Colonic mucosa (tissue), 4 donors: ENCODE data around the gene PRPF19. TPM values are rescaled to one million over a fixed set of nuclear protein-coding genes. Genes with fewer than 3 reads are reported as not detected.

Experiments used
- DNase-seq: peaks from one replicate; pipeline ENCODE4 v3.0.0-alpha.2; 2020
- H3K27ac ChIP-seq: fragments of 200-600 bp; one replicate; pipeline ENCODE4 v1.8.0; 2021
- H3K27me3 ChIP-seq: fragments of 200-600 bp; one replicate; pipeline ENCODE4 v1.8.0; 2021
- H3K36me3 ChIP-seq: fragments of 200-600 bp; one replicate; pipeline ENCODE4 v1.8.0; 2021
- H3K4me1 ChIP-seq: fragments of 200-600 bp; one replicate; pipeline ENCODE4 v1.8.0; 2021; ENCODE audit warnings: mild to moderate bottlenecking
- H3K4me3 ChIP-seq: fragments of 200-600 bp; one replicate; pipeline ENCODE4 v1.8.0; 2021
- H3K9ac ChIP-seq, 2 donors: one replicate each; pipeline ENCODE4 v1.7.0; 2013; ENCODE audit warnings: control low read depth in 2 of 2, low read depth in 2 of 2, low read length in 2 of 2
- H3K9me3 ChIP-seq: fragments of 200-600 bp; one replicate; pipeline ENCODE4 v1.8.0; 2021
- CTCF ChIP-seq: fragments of 200-600 bp; IDR thresholded peaks from one replicate; pipeline ENCODE4 v1.8.0; 2022; ENCODE audit warnings: antibody characterized with exemption, mild to moderate bottlenecking
- intact Hi-C: fragments of 100-400 bp; cut with DNase I; formaldehyde crosslinking; loops from one replicate; pipeline ENCODE4 v1.14.1; 2022
- total RNA-seq, 2 donors: library from RNA; stranded (reverse); fragmentation: NEBNext Ultra II Directional in 1 of 2; extraction: Animal tissue kit (Norgen Biotek cat#: 25700) in 1 of 2; gene quantifications; one replicate each; pipeline ENCODE4 v1.2.1, GENCODE V29; 2021
- donor health status: healthy.
- donor health status: DM: no; HTN: no; CAD: no.
- donor health status: DM: no; HTN: no; CAD: no.

The PRPF19 gene
- total RNA-seq, 2 donors from 2014 or later: 59.3 to 172 TPM

DNA sequence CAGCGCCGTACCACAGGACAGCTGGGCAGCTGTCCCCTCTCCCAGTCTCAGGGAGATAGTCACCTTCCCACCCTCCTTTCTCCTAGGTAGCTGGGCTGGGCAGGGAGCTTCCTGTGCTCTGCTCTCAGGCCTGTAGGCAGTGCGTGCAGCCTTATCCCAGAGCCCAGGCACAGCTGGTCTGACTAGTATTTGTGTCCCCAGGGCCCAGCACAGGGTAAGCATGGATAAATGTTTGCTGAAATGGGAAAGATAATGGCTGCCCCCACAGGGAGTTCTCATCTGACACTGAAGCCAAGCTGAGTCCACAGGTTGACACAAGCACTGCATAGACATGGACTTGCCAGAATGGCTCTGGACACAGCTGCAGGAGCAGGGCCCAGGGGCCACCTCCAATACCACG is 35.8 kb upstream of the PRPF19 start:
- TF ChIP-seq CTCF: no peak
- H3K27me3 ChIP-seq: no peaks in the 10 kb centered on the region
- no peak for DNase-seq
- no peaks in the 10 kb centered on the region for H3K36me3 ChIP-seq
- no peak overlapping the region for H3K27ac ChIP-seq
- peak overlapping the region in 1 of 2 donors; percentile 27 for H3K9ac ChIP-seq
- H3K4me3 ChIP-seq: no peak overlapping the region
- H3K9me3 ChIP-seq: no peaks in the 10 kb centered on the region
- no peaks in the 10 kb centered on the region for H3K4me1 ChIP-seq
- intact Hi-C loops: no loop called here

DNA sequence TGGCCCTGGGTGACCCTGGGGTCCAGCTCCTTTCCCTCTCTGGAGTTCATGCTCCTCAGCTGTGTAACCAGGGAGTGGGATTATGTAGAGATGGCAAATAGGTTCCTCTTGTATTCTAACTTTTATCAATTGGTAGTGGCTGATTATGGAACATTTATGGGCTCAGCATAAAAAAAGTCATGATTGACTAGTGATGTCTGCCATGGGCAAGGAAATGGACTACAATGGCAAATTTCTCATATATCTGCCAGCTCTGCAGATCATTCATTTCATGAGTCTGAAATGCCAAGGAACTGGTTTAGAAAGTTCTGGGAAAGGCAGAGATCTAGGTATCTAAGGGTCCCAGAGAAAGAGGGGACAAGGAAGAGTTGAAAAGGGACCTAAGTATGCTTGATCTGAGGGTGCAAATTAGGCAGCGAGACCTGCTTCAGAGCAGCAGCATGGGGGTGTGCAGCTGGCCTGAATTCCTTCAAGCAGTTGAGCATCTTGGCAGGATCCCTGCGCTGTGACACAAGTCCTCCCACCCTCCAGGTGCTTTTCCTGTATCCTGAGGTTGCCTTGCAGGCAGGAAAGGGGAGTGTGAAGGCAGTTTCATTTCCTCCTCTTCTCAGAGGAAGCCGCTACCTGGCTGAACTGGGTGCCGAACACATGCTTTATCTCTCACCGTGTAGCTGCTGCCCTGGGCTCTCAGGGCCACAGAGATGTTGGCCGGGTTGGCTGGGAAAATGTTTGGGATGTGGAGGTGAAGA is 35.2 kb upstream of the PRPF19 start:
- H3K4me1 ChIP-seq: no peaks in the 10 kb centered on the region
- no peaks in the 10 kb centered on the region for H3K36me3 ChIP-seq
- no peak overlapping the region for H3K4me3 ChIP-seq
- no peak overlapping the region for H3K9ac ChIP-seq
- intact Hi-C loops: no loop called here
- H3K27me3 ChIP-seq: no peaks in the 10 kb centered on the region
- no peak for TF ChIP-seq CTCF
- no peaks in the 10 kb centered on the region for H3K9me3 ChIP-seq
- DNase-seq: no peak
- no peak overlapping the region for H3K27ac ChIP-seq

- no peaks in the 10 kb centered on the region for H3K9me3 ChIP-seq
- intact Hi-C loops: no loop called here
- DNase-seq: no peak
- no peaks in the 10 kb centered on the region for H3K27me3 ChIP-seq
- H3K4me1 ChIP-seq: no peaks in the 10 kb centered on the region
- no peak overlapping the region for H3K9ac ChIP-seq
- no peak overlapping the region for H3K27ac ChIP-seq
- no peak overlapping the region for H3K4me3 ChIP-seq
- no peak for TF ChIP-seq CTCF
- H3K36me3 ChIP-seq: no peaks in the 10 kb centered on the region
Observed at GRCh38 chr11:60939855-60940254, 33.5 kb upstream of the PRPF19 start.

- no peak for DNase-seq
- H3K27ac ChIP-seq: no peak overlapping the region
- H3K9ac ChIP-seq: no peak overlapping the region
- H3K4me3 ChIP-seq: no peak overlapping the region
- TF ChIP-seq CTCF: no peak
- no peaks in the 10 kb centered on the region for H3K9me3 ChIP-seq
- H3K36me3 ChIP-seq: no peaks in the 10 kb centered on the region
- intact Hi-C loops: no loop called here
- H3K4me1 ChIP-seq: no peaks in the 10 kb centered on the region
- H3K27me3 ChIP-seq: no peaks in the 10 kb centered on the region
Observed at GRCh38 chr11:60939301-60939700, 32.9 kb upstream of the PRPF19 start.

DNA sequence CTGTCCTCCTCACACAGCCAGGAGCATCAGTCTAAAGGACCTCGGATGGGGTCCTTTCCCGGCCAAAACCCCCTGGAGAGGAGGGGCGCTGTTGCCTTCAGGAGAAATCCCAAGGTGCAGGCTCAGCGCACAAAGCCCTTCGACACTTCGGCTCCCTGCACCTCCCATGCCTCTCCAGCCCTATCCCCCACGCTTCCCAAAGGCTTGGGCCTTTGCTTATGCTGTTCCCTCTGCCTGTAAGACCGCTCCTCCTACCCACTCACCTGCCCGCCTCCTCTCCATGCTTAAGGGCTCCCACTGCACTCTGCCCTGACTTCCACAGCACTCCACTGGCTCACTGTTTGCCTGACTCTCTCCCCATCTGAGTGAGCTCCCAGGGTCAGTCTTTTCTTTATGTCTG is 32.1 kb upstream of the PRPF19 start:
- Histone ChIP-seq H3K27me3 (no peaks in the 10 kb centered on the region), H3K9ac (no peak overlapping the region), H3K36me3 (no peaks in the 10 kb centered on the region), H3K27ac (no peak overlapping the region), H3K9me3 (no peaks in the 10 kb centered on the region), H3K4me1 (no peaks in the 10 kb centered on the region), H3K4me3 (no peak overlapping the region)
- intact Hi-C loops: no loop called here
- no peak for TF ChIP-seq CTCF
- no peak for DNase-seq
